A673 (cell line): ENCODE measurements around the gene GRB14. TPM values are rescaled to one million over a fixed set of nuclear protein-coding genes. Genes with fewer than 3 reads are reported as not detected.

Source experiments
- BruUV-seq: library from RNA; stranded (reverse); fragments of 400-500 nt; replicated peaks from 2 replicates; lab custom pipeline; 2021; lab: Mats Ljungman, UMichigan
- CTCF ChIA-PET: fragments of 300-600 bp; sonication (Branson Sonifier 250); formaldehyde crosslinking; loops from one replicate; lab custom pipeline; 2022; ENCODE audit warnings: antibody characterized with exemption; lab: Charles Lee
- POLR2A ChIA-PET: fragments of 300-600 bp; sonication (Branson Sonifier 250); formaldehyde crosslinking; loops from one replicate; lab custom pipeline; 2022; ENCODE audit warnings: antibody characterized with exemption; ENCODE audit not compliant: low non-redundant PET; lab: Charles Lee
- DNase-seq: peaks from one replicate; pipeline ENCODE4 v3.0.0-alpha.2; 2015; ENCODE audit warnings: low spot score
- H3K27ac ChIP-seq: fragments of 200-600 bp; sonication (generic); 2 replicates; pipeline ENCODE4 v1.5.1; 2016; ENCODE audit warnings: mixed run types, low read depth, mild to moderate bottlenecking, mixed read lengths, antibody characterized with exemption, low read length; ENCODE audit not compliant: poor library complexity, severe bottlenecking
- H3K27me3 ChIP-seq: fragments of 200-600 bp; sonication (generic); replicated peaks from 2 replicates; pipeline ENCODE4 v1.6.1; 2017; ENCODE audit warnings: mixed run types, low read depth, mild to moderate bottlenecking, mixed read lengths, antibody characterized with exemption, low read length; ENCODE audit not compliant: insufficient read depth, poor library complexity
- H3K36me3 ChIP-seq: fragments of 200-600 bp; sonication (generic); 2 replicates; pipeline ENCODE4 v1.6.1; 2016; ENCODE audit warnings: mixed run types, mild to moderate bottlenecking, mixed read lengths, antibody characterized with exemption, low read length; ENCODE audit not compliant: insufficient read depth, poor library complexity, severe bottlenecking
- H3K4me1 ChIP-seq: fragments of 200-600 bp; sonication (generic); 2 replicates; pipeline ENCODE4 v1.6.1; 2017; ENCODE audit warnings: mixed run types, mild to moderate bottlenecking, mixed read lengths, antibody characterized with exemption, low read length; ENCODE audit not compliant: insufficient read depth, poor library complexity, severe bottlenecking
- H3K4me3 ChIP-seq: fragments of 200-600 bp; sonication (generic); 2 replicates; pipeline ENCODE4 v1.5.1; 2016; ENCODE audit warnings: low read depth, mixed run types, mild to moderate bottlenecking, mixed read lengths, low read length; ENCODE audit not compliant: poor library complexity, severe bottlenecking
- H3K9me3 ChIP-seq: fragments of 200-600 bp; sonication (generic); 2 replicates; pipeline ENCODE4 v1.6.1; 2016; ENCODE audit warnings: mixed run types, low read depth, mild to moderate bottlenecking, mixed read lengths, antibody characterized with exemption, low read length; ENCODE audit not compliant: poor library complexity, severe bottlenecking
- EZH2 ChIP-seq: fragments of 200-600 bp; sonication (generic); IDR thresholded peaks from 2 replicates; pipeline ENCODE4 v1.6.1; 2017; ENCODE audit warnings: borderline replicate concordance, low read depth, mild to moderate bottlenecking, mixed read lengths, antibody characterized with exemption, low read length; ENCODE audit not compliant: poor library complexity, severe bottlenecking
- intact Hi-C: fragments of 100-400 bp; cut with micrococcal nuclease; formaldehyde crosslinking; loops from one replicate; pipeline ENCODE4 v1.10.0; 2022; ENCODE audit not compliant: unreplicated experiment
- total RNA-seq: library from RNA; stranded (reverse); gene quantifications from 2 replicates; pipeline ENCODE4 v1.2.3, GENCODE V29; 2021
- TF ChIP-seq, protein P1 (sequence below): fragments of 300-800, 200-600 bp; sonication (generic); conservative IDR thresholded peaks from 2 replicates; pipeline ENCODE4 v1.5.1; 2017; ENCODE audit warnings: low read depth, mild to moderate bottlenecking, antibody characterized with exemption, low read length, moderate library complexity, mixed read lengths

Gene GRB14
- total RNA-seq, 1 experiment from 2014 or later, result 0.73 TPM

DNA sequence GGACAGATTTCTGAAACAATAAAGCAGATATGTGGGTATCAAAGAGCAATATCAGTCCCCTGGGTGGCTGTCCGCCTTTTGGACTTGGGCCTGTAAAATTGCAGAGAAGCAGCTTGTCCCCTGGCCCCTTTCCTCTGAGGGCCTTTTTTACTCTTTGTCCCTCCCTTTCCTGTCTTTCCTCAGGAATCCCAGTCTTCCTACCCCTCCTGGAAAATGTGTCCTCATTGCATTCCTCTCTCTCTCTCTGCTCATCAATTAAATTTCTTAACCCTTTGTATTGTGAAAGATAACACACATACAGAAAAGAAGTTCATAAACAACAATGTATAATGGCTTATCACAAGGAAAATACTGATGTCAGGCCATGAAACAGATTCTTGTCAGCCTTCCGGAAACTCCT is 3.0 kb upstream of the GRB14 start:
- TF ChIP-seq, protein P1, sequence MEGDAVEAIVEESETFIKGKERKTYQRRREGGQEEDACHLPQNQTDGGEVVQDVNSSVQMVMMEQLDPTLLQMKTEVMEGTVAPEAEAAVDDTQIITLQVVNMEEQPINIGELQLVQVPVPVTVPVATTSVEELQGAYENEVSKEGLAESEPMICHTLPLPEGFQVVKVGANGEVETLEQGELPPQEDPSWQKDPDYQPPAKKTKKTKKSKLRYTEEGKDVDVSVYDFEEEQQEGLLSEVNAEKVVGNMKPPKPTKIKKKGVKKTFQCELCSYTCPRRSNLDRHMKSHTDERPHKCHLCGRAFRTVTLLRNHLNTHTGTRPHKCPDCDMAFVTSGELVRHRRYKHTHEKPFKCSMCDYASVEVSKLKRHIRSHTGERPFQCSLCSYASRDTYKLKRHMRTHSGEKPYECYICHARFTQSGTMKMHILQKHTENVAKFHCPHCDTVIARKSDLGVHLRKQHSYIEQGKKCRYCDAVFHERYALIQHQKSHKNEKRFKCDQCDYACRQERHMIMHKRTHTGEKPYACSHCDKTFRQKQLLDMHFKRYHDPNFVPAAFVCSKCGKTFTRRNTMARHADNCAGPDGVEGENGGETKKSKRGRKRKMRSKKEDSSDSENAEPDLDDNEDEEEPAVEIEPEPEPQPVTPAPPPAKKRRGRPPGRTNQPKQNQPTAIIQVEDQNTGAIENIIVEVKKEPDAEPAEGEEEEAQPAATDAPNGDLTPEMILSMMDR, result no peak
- TF ChIP-seq EZH2, result no peak
- BruUV-seq, result no TSS peak
- POLR2A ChIA-PET, result no interaction called here
- Histone ChIP-seq H3K27me3 (no peaks in the 10 kb centered on the region), H3K9me3 (no peaks in the 10 kb centered on the region), H3K27ac (no peak overlapping the region), H3K4me3 (no peak overlapping the region), H3K36me3 (no peaks in the 10 kb centered on the region), H3K4me1 (no peaks in the 10 kb centered on the region)
- CTCF ChIA-PET, result no interaction called here
- intact Hi-C loops, result no loop called here
- DNase-seq, result no peak

DNA sequence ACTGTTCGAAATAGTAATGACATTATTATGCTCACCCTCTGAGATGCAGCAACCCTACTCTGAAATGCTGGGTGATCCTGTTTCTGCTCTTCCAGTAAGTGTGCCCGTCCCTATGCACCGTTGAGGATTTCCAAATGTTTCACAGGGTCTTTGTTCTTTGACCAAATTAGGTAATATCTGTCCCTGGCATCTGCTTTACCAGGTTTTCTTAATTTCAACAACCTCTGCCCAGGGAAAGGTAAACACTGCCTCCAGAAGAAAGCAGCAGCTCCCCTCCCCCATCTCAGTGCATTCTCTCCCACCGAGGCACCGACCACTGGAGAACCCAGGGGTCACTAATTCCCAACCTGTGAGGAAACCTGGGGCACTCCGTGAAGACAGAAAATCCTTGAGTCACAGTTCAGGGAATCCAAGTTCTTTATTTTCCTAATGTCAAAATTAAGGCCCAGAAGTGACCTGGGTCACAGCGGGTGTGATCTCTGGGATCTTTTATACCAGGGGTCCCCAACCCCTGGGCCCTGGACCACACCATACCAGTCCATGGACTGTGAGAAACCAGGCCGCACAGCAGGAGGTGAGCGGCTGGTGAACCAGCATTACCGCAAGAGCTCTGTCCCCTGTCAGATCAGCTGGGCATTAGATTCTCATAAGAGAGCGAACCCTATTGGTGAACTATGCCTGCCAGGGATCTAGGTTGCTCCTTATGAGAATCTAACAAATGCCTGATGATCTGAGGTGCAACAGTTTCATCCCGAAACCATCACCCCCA is 1.2 kb upstream of the GRB14 start:
- H3K4me3 ChIP-seq, result no peak overlapping the region
- POLR2A ChIA-PET, result no interaction called here
- BruUV-seq, result no TSS peak

GRCh38 chr2:164621764-164622105 is 453 bp upstream of the GRB14 start:
- ChIA-PET CTCF (no interaction called here), POLR2A (no interaction called here)
- H3K36me3 ChIP-seq, result no peaks in the 10 kb centered on the region
- TF ChIP-seq, protein P1, result no peak
- TF ChIP-seq EZH2, result no peak
- no peaks in the 10 kb centered on the region for H3K27me3 ChIP-seq
- no peak overlapping the region for H3K27ac ChIP-seq
- peak overlapping the region; percentile 61 for H3K4me3 ChIP-seq
- no TSS peak for BruUV-seq
- no peak for DNase-seq
- H3K9me3 ChIP-seq, result no peaks in the 10 kb centered on the region
- intact Hi-C loops, result no loop called here
- no peaks in the 10 kb centered on the region for H3K4me1 ChIP-seq

More for the DNA sequence above, 1.2 kb upstream of the GRB14 start:
- CTCF ChIA-PET, result no interaction called here
- no peak for DNase-seq
- H3K36me3 ChIP-seq, result no peaks in the 10 kb centered on the region
- H3K4me1 ChIP-seq, result no peaks in the 10 kb centered on the region
- TF ChIP-seq, protein P1, result no peak
- H3K27ac ChIP-seq, result no peak overlapping the region
- intact Hi-C loops, result no loop called here
- H3K27me3 ChIP-seq, result no peaks in the 10 kb centered on the region
- no peaks in the 10 kb centered on the region for H3K9me3 ChIP-seq
